GM19395 (cell line): ENCODE data around the gene C9orf43.
A peak's percentile ranks its signal among the peaks of the same experiment; 100 is the strongest.
"Not testable (repeated sequence)": the region's sequence is repeated elsewhere in the genome, so short reads cannot be mapped to it uniquely, and the experiment has no call there.

Source experiments
- ATAC-seq: cut with Tn5 transposase; IDR thresholded peaks from one replicate; pipeline ENCODE4 v1.9.1; 2021; ENCODE audit warnings: mild to moderate bottlenecking, moderate library complexity; ENCODE audit not compliant: unreplicated experiment

The C9orf43 gene

GRCh38 chr9:113409481-113409880 lies 1.1 kb upstream of the C9orf43 start:
- no peak for ATAC-seq

DNA sequence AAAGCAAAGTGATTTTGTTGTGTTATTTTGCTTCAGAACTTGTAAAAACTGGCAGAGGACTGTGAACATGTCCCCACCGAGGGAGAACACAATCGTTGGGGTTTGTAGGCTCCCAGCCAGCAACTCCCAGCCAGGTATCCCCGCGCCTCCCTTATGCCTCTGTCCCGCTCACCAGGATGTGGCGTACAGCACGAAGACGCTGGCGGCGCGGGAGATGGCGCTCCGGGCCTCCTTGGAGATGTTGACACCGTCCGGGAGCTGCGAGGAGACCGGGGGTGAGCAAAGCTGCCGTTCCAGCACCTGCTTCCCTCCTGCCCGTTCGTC lies 702 bp upstream of the C9orf43 start:
- peak; percentile 15 for ATAC-seq

- ATAC-seq: peak; percentile 98
These were observed 5.7 kb downstream of the C9orf43 start for GRCh38 chr9:113416149-113416721.

GRCh38 chr9:113417370-113417769 lies 6.8 kb downstream of the C9orf43 start:
- no peak for ATAC-seq

GRCh38 chr9:113421726-113422125 lies 11.2 kb downstream of the C9orf43 start:
- no peak for ATAC-seq

- no peak for ATAC-seq
These were observed 14.5 kb downstream of the C9orf43 start for GRCh38 chr9:113425072-113425471.

DNA sequence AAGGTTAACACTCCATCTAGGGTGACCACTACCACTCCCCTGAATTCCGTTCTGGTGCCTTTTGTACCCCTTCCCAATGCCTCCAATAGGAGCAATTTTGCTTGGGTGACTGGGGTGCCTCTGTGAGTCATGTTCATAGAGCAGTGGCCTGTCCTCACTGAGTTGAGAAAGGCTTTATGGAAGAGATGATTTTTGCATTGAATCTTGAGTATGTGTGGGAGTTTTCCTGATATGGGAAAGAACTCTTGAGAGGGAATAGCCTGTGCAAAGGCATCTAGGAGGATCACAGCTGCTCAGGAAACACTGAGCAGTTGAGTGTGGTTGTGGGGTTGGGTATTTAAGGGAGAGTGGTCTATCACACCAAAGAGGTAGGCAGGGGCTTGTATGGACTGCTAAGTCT lies 16.2 kb downstream of the C9orf43 start:
- ATAC-seq: no peak

GRCh38 chr9:113427629-113428028 lies 17.1 kb downstream of the C9orf43 start:
- no peak for ATAC-seq

DNA sequence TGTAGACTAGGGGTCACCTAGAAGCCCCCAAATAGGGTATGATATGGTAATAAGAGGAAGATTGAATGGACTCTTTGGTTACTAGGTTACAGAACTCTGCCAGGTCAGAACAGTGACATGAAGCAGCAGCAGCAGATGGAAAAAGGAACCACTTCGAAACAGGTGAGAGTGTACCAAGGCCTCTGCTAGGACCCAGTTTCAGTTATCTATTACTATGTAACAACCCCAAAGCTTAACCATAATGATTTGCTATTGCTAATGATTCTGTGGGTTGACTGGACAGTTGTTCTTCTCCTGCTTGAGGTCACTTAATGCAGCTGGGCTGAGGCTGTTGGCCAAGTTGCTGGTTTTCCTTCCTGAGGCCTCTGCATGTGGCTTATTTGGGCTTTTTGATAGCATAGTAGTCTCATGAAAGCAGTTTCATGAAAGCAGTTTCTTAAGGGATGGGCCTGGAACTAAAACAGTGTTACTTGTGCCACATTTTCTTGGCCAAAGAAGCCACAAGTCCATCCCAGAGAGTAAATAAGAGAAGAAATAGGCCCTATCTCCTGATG lies 17.6 kb downstream of the C9orf43 start:
- ATAC-seq: no peak

- no peak for ATAC-seq
These were observed 20.6 kb downstream of the C9orf43 start for GRCh38 chr9:113431191-113431590.

- ATAC-seq: no peak
These were observed 26.4 kb downstream of the C9orf43 start for GRCh38 chr9:113436728-113437515.

GRCh38 chr9:113437716-113438115 lies 27.2 kb downstream of the C9orf43 start:
- not testable (repeated sequence) for ATAC-seq

DNA sequence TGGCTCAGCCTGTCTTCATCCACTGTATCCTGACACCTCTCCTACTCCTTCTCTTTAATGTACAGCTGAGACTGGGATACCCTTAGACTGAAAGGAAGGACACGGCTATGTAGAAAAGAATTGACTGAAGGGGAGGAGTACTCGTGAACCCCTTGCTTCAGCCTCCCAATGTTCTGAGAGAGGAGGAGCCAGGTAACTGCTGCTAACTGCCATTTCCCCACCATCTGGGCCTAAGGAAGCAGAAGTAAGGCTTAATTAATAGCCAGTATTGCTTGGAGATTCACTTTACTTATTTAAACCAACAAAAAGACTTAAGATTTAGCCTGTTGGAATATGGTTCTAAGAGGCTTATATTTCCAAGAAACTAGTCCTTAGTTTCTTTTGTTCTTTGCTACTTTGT lies 34.2 kb downstream of the C9orf43 start:
- no peak for ATAC-seq

DNA sequence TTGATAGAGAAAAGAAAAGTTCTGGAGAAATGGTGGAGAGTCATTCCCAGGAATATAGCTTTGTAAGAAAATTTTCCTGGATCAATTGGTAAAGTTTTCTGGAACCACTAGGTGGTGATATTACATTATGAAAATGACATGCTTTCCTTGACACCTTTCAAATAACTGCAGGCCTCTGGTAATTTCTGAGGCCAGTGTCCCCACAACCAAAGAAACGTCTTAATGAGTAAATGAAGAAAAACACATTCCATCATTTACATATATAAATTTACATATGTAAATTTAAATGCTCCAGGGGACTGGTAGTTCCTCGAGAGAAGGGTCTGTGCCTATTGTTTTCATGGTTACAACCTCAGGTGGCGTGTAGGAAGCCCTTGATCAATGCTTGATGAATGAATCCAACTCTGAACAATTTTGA lies 35.8 kb downstream of the C9orf43 start:
- no peak for ATAC-seq

DNA sequence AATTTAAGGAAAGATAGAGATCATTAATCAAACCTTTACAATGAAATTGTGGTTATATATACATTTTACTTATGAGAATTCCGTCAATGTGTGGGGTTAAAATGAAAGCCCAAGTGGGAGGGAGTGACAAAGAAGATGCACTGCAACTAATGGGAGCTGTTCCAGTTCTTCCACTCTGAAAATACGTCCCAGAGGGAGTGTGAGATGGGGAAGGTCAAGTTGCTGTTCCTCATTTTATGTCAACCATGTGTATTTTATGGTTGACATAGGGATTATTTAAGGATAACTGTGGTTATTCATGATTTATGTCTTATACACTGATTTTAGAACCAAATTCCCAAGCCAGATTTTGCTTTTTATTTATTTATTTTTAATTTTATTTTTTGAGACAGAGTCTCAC lies 38.8 kb downstream of the C9orf43 start:
- no peak for ATAC-seq

GRCh38 chr9:113452113-113452605 lies 41.6 kb downstream of the C9orf43 start:
- ATAC-seq: no peak

DNA sequence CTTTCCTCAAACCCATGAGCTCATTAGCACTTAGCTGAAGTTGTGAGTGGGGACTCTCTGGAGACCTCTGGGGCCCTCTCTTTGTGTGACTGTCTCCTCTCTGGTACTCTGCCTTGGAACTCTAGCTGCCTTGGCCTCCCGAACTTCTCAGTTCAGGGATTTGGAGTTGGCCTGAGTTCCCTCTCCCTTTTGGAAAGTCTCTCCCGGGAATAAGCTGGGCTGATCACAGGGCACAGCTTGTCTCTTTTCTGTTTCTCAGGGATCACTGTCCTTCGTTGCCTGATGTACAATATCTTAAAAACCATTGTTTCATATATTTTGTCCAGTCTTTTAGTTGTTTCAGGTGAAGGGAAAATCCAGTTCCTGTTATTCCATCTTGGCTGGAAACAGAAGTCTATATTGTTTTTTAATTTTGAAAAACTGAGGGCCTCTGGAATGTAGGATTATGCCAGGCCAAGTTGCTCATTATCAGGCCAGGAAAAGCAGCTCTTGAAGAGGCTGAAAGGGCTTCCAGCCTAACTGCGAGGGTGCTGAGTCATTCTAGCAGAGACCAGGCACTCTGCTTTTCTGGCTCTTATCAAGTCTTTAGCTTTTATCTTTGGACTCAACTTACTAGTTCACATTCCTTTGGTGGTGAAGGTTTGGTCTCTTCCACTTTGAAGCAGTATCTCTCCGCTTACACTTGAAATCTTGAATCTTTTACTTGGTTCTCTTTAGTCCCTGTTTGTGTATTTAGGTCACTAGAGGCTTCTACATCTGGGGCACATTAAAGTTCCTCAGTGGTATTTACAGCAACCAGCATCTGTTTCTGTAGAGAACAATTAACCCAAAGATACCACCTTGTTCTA lies 44.6 kb downstream of the C9orf43 start:
- ATAC-seq: no peak

DNA sequence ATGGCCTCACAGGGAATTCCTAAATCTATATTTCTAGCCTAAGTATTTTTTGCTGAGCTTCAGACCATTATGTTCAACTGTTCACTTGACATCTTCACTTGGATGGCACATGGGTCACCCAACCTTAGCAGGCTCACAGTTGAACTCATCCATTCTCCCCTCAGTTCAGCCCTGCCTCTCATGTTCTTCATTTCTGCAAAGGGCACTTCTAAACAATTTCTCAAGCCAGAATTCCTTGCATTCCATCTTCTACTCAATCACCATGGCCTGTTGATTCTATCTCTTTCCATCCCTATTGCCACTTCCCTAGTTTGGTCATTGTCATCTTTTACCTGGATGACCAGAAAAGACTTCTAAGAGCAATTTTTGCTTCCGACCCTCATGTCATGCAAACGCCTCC lies 45.7 kb downstream of the C9orf43 start:
- ATAC-seq: no peak

DNA sequence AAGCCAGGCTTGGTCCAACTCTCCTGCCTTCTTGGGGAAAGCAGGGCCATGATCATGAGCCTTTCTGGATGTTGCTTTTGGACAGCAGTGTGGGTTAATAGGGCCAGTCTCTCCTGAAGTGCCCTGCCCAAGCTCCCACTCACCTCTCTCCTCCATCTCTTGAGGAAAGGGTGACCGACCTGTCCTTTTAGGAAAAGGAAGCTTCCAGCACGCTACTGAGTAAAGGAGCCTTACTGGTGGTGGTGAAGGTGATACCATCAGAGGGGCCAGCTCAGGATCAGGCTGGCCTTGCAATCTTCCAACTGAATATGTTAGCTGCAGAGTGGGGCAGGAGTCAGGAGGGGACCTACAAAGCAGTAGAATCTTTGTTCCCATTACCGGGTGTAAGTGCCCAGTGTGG lies 50.7 kb downstream of the C9orf43 start:
- ATAC-seq: no peak

DNA sequence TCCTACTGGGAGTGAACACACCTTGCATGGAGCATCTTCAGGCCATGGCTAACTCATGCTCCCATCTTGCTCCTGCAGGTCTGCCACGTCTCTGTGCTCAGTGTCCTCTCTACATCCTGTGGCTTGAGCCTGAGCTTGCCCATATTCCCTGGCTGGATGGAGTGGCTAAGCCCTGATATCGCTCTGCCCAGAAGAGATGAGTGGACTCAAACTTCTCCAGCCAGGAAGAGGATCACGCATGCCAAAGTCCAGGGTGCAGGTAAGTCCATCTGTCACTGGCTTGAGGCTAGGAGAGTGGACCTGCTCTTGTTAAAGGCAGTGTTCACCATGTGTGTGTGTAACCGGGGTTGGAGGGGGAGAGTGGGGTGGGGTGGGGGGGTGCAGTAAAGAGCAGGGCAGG lies 51.4 kb downstream of the C9orf43 start:
- no peak for ATAC-seq

- ATAC-seq: no peak
These were observed 52.3 kb downstream of the C9orf43 start for GRCh38 chr9:113462781-113463286.
